GM12864 (cell line): ENCODE results near the gene LRATD1.

Experiments used
- DNase-seq: peaks from one replicate; pipeline ENCODE4 v3.0.0-alpha.2; 2011; ENCODE audit warnings: low read depth
- H3K4me3 ChIP-seq: 2 replicates; pipeline ENCODE4 v1.5.1; 2011; ENCODE audit warnings: mild to moderate bottlenecking, low read depth, low read length, control low read depth
- CTCF ChIP-seq: IDR thresholded peaks from 2 replicates; pipeline ENCODE4 v1.5.1; 2011; ENCODE audit warnings: low read depth, mild to moderate bottlenecking, moderate library complexity, low read length, control low read depth, inconsistent platforms; ENCODE audit errors: missing control alignments

Gene LRATD1

GRCh38 chr2:14603676-14604075, 28.8 kb upstream of the LRATD1 start:
- no peak for DNase-seq
- no peak overlapping the region for H3K4me3 ChIP-seq
- TF ChIP-seq CTCF, result no peak

- H3K4me3 ChIP-seq, result no peak overlapping the region
- no peak for DNase-seq
- no peak for TF ChIP-seq CTCF
Observed at GRCh38 chr2:14608245-14608644, 24.3 kb upstream of the LRATD1 start.

GRCh38 chr2:14614017-14614416, 18.5 kb upstream of the LRATD1 start:
- TF ChIP-seq CTCF, result no peak
- no peak overlapping the region for H3K4me3 ChIP-seq

GRCh38 chr2:14615121-14615520, 17.4 kb upstream of the LRATD1 start:
- DNase-seq, result no peak
- TF ChIP-seq CTCF, result no peak
- H3K4me3 ChIP-seq, result no peak overlapping the region

More at GRCh38 chr2:14614017-14614416, 18.5 kb upstream of the LRATD1 start:
- DNase-seq, result no peak

- DNase-seq, result no peak
- no peak overlapping the region for H3K4me3 ChIP-seq
- no peak for TF ChIP-seq CTCF
Observed at GRCh38 chr2:14615760-14616159, 16.8 kb upstream of the LRATD1 start.

GRCh38 chr2:14616342-14616741, 16.2 kb upstream of the LRATD1 start:
- no peak overlapping the region for H3K4me3 ChIP-seq
- DNase-seq, result no peak
- no peak for TF ChIP-seq CTCF

GRCh38 chr2:14616950-14617349, 15.6 kb upstream of the LRATD1 start:
- TF ChIP-seq CTCF, result no peak
- H3K4me3 ChIP-seq, result no peak overlapping the region
- no peak for DNase-seq
